KMS-11 (cell line): ENCODE data around the gene CDC42BPB.

ENCODE experiments used
- H2AFZ ChIP-seq: fragments of 200-600 bp; sonication (generic); 2 replicates; pipeline ENCODE4 v1.6.1; 2016; ENCODE audit warnings: antibody characterized with exemption, mixed run types, low read depth
- H3K27ac ChIP-seq: fragments of 200-600 bp; sonication (generic); 2 replicates; pipeline ENCODE4 v1.6.1; 2016; ENCODE audit warnings: mild to moderate bottlenecking, mixed run types
- H3K27me3 ChIP-seq: fragments of 200-600 bp; sonication (generic); 2 replicates; pipeline ENCODE4 v1.6.1; 2017; ENCODE audit warnings: mild to moderate bottlenecking, low read depth, mixed run types, moderate library complexity; ENCODE audit not compliant: insufficient read depth
- H3K36me3 ChIP-seq: fragments of 200-600 bp; sonication (generic); 2 replicates; pipeline ENCODE4 v1.6.1; 2017; ENCODE audit warnings: mild to moderate bottlenecking, mixed run types; ENCODE audit not compliant: insufficient read depth
- H3K4me1 ChIP-seq: fragments of 200-600 bp; sonication (generic); 2 replicates; pipeline ENCODE4 v1.6.1; 2016; ENCODE audit warnings: mild to moderate bottlenecking, low read depth, mixed run types; ENCODE audit not compliant: poor library complexity, severe bottlenecking
- H3K4me2 ChIP-seq: fragments of 200-600 bp; sonication (generic); 2 replicates; pipeline ENCODE4 v1.7.0; 2016; ENCODE audit warnings: mild to moderate bottlenecking, mixed run types
- H3K4me3 ChIP-seq: fragments of 200-600 bp; sonication (generic); IDR thresholded peaks from 2 replicates; pipeline ENCODE4 v1.6.1; 2017; ENCODE audit warnings: low read depth, low read length, mixed read lengths; ENCODE audit not compliant: insufficient read depth
- H3K79me2 ChIP-seq: fragments of 200-600 bp; sonication (generic); 2 replicates; pipeline ENCODE4 v1.6.1; 2016; ENCODE audit warnings: low read depth, mixed run types; ENCODE audit not compliant: insufficient read depth
- H3K9ac ChIP-seq: fragments of 200-600 bp; sonication (generic); 2 replicates; pipeline ENCODE4 v1.6.1; 2016; ENCODE audit warnings: mild to moderate bottlenecking, mixed run types
- H4K20me1 ChIP-seq: fragments of 200-600 bp; sonication (generic); 2 replicates; pipeline ENCODE4 v1.6.1; 2016; ENCODE audit warnings: mild to moderate bottlenecking, mixed run types; ENCODE audit not compliant: insufficient read depth
- CTCF ChIP-seq: fragments of 200-600 bp; sonication (generic); conservative IDR thresholded peaks from 2 replicates; pipeline ENCODE4 v1.6.1; 2017; ENCODE audit warnings: low read depth, mild to moderate bottlenecking, antibody characterized with exemption, low read length, moderate library complexity, mixed read lengths

CDC42BPB gene

GRCh38 chr14:103064978-103065377 is 7.6 kb upstream of the CDC42BPB start:
- H3K36me3 ChIP-seq, result no peaks in the 10 kb centered on the region
- H4K20me1 ChIP-seq, result no peaks in the 10 kb centered on the region
- peaks cover 15% of the 10 kb centered on the region for H3K4me1 ChIP-seq
- no peak overlapping the region for H3K4me2 ChIP-seq
- no peak overlapping the region for H2AFZ ChIP-seq
- H3K79me2 ChIP-seq, result no peaks in the 10 kb centered on the region
- TF ChIP-seq CTCF, result no peak
- no peak overlapping the region for H3K27ac ChIP-seq
- H3K9ac ChIP-seq, result no peak overlapping the region
- no peaks in the 10 kb centered on the region for H3K27me3 ChIP-seq
- H3K4me3 ChIP-seq, result no peak overlapping the region

GRCh38 chr14:103064436-103064835 is 7.1 kb upstream of the CDC42BPB start:
- no peaks in the 10 kb centered on the region for H3K36me3 ChIP-seq
- no peak overlapping the region for H3K4me2 ChIP-seq
- TF ChIP-seq CTCF, result no peak

DNA sequence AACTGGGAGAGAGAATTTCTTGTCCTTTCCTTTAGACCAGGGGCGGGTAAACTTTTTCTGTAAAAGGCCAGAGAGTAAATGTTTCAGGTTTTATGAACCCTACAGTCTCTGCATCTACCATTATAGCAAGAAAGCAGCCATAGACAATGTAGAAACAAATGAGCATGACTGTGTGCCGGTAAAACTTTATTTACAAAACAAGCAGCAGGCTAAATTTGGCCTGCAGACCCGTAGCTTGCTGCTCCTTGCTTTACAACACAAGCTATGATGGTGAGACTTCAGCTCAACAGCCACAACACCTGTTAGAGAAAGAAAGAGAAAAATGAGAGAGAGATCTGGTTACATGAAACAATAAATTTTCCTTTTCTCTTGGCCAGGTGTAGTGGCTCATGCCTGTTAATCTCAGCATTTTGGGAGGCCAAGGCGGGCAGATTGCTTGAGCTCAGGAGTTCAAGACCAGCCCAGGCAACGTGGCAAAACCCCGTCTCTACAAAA is 4.2 kb upstream of the CDC42BPB start:
- Histone ChIP-seq H3K4me3 (no peak overlapping the region), H3K27ac (no peak overlapping the region; the same call in 1 of the 2 replicates), H3K36me3 (no peaks in the 10 kb centered on the region), H4K20me1 (no peaks in the 10 kb centered on the region), H3K4me2 (no peak overlapping the region; the same call in 1 of the 2 replicates), H2AFZ (no peak overlapping the region), H3K9ac (no peak overlapping the region), H3K27me3 (no peaks in the 10 kb centered on the region), H3K4me1 (peaks cover 17% of the 10 kb centered on the region), H3K79me2 (no peaks in the 10 kb centered on the region)
- TF ChIP-seq CTCF, result no peak

More at GRCh38 chr14:103064436-103064835, 7.1 kb upstream of the CDC42BPB start:
- H3K27ac ChIP-seq, result no peak overlapping the region
- H3K79me2 ChIP-seq, result no peaks in the 10 kb centered on the region
- peaks cover 15% of the 10 kb centered on the region for H3K4me1 ChIP-seq
- H3K4me3 ChIP-seq, result no peak overlapping the region
- H3K27me3 ChIP-seq, result no peaks in the 10 kb centered on the region
- H4K20me1 ChIP-seq, result no peaks in the 10 kb centered on the region
- H2AFZ ChIP-seq, result no peak overlapping the region
- H3K9ac ChIP-seq, result no peak overlapping the region

DNA sequence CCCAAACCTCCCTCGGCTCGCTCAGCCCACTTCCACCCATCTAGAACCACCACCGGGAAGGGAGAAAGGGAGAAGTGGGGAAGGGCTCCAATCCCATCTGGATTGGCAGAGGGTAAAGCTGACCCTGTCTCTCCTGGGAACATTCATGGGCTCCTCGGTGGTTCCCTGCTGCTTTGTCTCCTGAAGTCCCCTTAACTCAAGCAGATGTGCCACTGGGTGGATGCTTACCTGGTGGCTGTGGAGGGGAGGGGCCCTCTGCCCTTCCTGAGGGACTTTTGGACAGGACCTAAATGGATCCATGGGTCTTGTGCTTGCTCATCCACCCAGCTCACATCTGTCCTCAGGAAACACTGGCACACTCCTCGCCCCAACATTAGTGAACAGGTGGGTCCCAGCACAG is 2.2 kb upstream of the CDC42BPB start:
- no peak overlapping the region for H2AFZ ChIP-seq
- no peak overlapping the region for H3K4me3 ChIP-seq
- no peaks in the 10 kb centered on the region for H4K20me1 ChIP-seq
- H3K27ac ChIP-seq, result no peak overlapping the region
- H3K9ac ChIP-seq, result no peak overlapping the region
- TF ChIP-seq CTCF, result no peak
- peaks cover 25% of the 10 kb centered on the region for H3K4me1 ChIP-seq
- H3K79me2 ChIP-seq, result peaks cover 9% of the 10 kb centered on the region
- H3K27me3 ChIP-seq, result no peaks in the 10 kb centered on the region
- H3K4me2 ChIP-seq, result no peak overlapping the region
- no peaks in the 10 kb centered on the region for H3K36me3 ChIP-seq
